Right atrium auricular region (tissue), 2 donors: ENCODE results near the gene OSBPL5. TPM values are rescaled to one million over a fixed set of nuclear protein-coding genes. Genes with fewer than 3 reads are reported as not detected.

Experiments used
- DNase-seq: peaks from one replicate; pipeline ENCODE4 v3.0.0-alpha.2; 2019; ENCODE audit warnings: low spot score
- H3K27ac ChIP-seq, 2 donors: fragments of 200-600 bp; sonication (generic); 1 replicate in 1 of 2; 2 replicates in 1 of 2; pipeline ENCODE4 v1.5.1; 2016 to 2019
- H3K27me3 ChIP-seq, 2 donors: fragments of 200-600 bp; sonication (generic); one replicate each; pipeline versions ENCODE4 v1.5.1 to v1.6.0; 2017 to 2019
- H3K36me3 ChIP-seq: fragments of 200-600 bp; sonication (generic); one replicate; pipeline ENCODE4 v1.5.1; 2016
- H3K4me1 ChIP-seq, 2 donors: fragments of 200-600 bp; sonication (generic); one replicate each; pipeline versions ENCODE4 v1.5.1 to v1.6.0; 2017 to 2019
- H3K4me3 ChIP-seq, 2 donors: fragments of 200-600 bp; sonication (generic); 1 replicate in 1 of 2; 2 replicates in 1 of 2; pipeline ENCODE4 v1.5.1; 2017 to 2019; ENCODE audit warnings: mild to moderate bottlenecking in 1 of 2, moderate library complexity in 1 of 2
- H3K9me3 ChIP-seq, 2 donors: fragments of 200-600 bp; sonication (generic); one replicate each; pipeline ENCODE4 v1.5.1; 2019
- total RNA-seq, 2 donors: library from RNA; depleted of rRNA; stranded (reverse); fragments of >200 nt; gene quantifications; one replicate each; pipeline ENCODE4 v1.1.0, GENCODE V29; 2016
- TF ChIP-seq, protein P1 (sequence below), 2 donors: fragments of 200-600 bp; sonication (generic); IDR thresholded peaks; one replicate each; pipeline ENCODE4 v1.5.1; 2019; ENCODE audit warnings: antibody characterized with exemption in 2 of 2

OSBPL5 gene
- total RNA-seq, 2 donors from 2014 or later = 11.1 to 17.8 TPM

- Histone ChIP-seq H3K4me3 (no peak overlapping the region), H3K4me1 (peaks cover 0 to 71% of the 10 kb centered on the region in 2 donors), H3K27ac (no peak overlapping the region), H3K36me3 (peaks cover 9% of the 10 kb centered on the region), H3K27me3 (no peaks in the 10 kb centered on the region), H3K9me3 (no peaks in the 10 kb centered on the region)
- DNase-seq = no peak
- TF ChIP-seq, protein P1, sequence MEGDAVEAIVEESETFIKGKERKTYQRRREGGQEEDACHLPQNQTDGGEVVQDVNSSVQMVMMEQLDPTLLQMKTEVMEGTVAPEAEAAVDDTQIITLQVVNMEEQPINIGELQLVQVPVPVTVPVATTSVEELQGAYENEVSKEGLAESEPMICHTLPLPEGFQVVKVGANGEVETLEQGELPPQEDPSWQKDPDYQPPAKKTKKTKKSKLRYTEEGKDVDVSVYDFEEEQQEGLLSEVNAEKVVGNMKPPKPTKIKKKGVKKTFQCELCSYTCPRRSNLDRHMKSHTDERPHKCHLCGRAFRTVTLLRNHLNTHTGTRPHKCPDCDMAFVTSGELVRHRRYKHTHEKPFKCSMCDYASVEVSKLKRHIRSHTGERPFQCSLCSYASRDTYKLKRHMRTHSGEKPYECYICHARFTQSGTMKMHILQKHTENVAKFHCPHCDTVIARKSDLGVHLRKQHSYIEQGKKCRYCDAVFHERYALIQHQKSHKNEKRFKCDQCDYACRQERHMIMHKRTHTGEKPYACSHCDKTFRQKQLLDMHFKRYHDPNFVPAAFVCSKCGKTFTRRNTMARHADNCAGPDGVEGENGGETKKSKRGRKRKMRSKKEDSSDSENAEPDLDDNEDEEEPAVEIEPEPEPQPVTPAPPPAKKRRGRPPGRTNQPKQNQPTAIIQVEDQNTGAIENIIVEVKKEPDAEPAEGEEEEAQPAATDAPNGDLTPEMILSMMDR (IDR thresholded peaks at IDR 0.05) = no peak
Observed at GRCh38 chr11:3148990-3149851, 15.9 kb downstream of the OSBPL5 start.

- Histone ChIP-seq H3K36me3 (peaks cover 9% of the 10 kb centered on the region), H3K27ac (no peak overlapping the region), H3K9me3 (no peaks in the 10 kb centered on the region), H3K4me1 (peaks cover 0 to 63% of the 10 kb centered on the region in 2 donors), H3K27me3 (no peaks in the 10 kb centered on the region), H3K4me3 (no peak overlapping the region)
- TF ChIP-seq, protein P1 (IDR thresholded peaks at IDR 0.05) = no peak
- no peak for DNase-seq
Observed at GRCh38 chr11:3148255-3148989, 16.7 kb downstream of the OSBPL5 start.

DNA sequence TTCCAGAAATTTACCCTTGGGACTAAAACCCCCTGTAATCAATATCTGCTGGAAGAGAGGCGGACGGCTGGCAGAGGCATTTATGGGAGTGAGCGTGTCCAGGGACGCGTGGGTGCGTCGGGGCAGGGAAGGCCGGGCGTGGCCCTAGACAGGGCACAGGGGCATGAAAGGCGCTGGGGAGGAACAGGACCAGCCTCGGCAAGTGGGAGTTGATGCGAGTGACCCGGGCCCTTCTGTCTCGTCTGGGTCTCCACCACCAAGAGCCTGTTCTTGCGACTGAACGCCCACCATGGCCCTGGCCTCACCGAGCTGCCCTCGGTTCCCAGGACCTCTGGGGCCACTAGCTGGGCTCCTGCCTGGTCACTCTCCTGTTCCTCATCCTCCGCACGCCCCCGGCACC, 17.5 kb downstream of the OSBPL5 start:
- no peaks in the 10 kb centered on the region for H3K9me3 ChIP-seq
- DNase-seq = no peak
- H3K4me3 ChIP-seq = no peak overlapping the region
- H3K27me3 ChIP-seq = no peaks in the 10 kb centered on the region
- H3K27ac ChIP-seq = peak overlapping the region in 1 of 2 donors; percentile 63
- H3K36me3 ChIP-seq = peaks cover 6% of the 10 kb centered on the region
- TF ChIP-seq, protein P1 (IDR thresholded peaks at IDR 0.05) = no peak
- peaks cover 0 to 55% of the 10 kb centered on the region in 2 donors for H3K4me1 ChIP-seq

- H3K27ac ChIP-seq = peak overlapping the region; percentile 24 to 63
- peaks cover 2% of the 10 kb centered on the region for H3K36me3 ChIP-seq
- H3K4me3 ChIP-seq = no peak overlapping the region
- TF ChIP-seq, protein P1 (IDR thresholded peaks at IDR 0.05) = no peak
- peaks cover 0 to 52% of the 10 kb centered on the region in 2 donors for H3K4me1 ChIP-seq
- DNase-seq = no peak
- no peaks in the 10 kb centered on the region for H3K9me3 ChIP-seq
- H3K27me3 ChIP-seq = no peaks in the 10 kb centered on the region
Observed at GRCh38 chr11:3147257-3147619, 17.9 kb downstream of the OSBPL5 start.

GRCh38 chr11:3146612-3147256, 18.4 kb downstream of the OSBPL5 start:
- DNase-seq = no peak
- Histone ChIP-seq H3K36me3 (no peaks in the 10 kb centered on the region), H3K9me3 (no peaks in the 10 kb centered on the region), H3K27me3 (no peaks in the 10 kb centered on the region), H3K27ac (peak overlapping the region; percentile 24 to 63), H3K4me1 (peaks cover 0 to 50% of the 10 kb centered on the region in 2 donors), H3K4me3 (no peak overlapping the region)
- TF ChIP-seq, protein P1 (IDR thresholded peaks at IDR 0.05) = no peak
